DMS53 (cell line): ENCODE results near the gene SPHKAP.
"Not testable (repeated sequence)": the region's sequence is repeated elsewhere in the genome, so short reads cannot be mapped to it uniquely, and the experiment has no call there.

Experiments
- DNase-seq: peaks from one replicate; lab custom pipeline; 2025; lab: John Stamatoyannopoulos, UW

Gene SPHKAP

GRCh38 chr2:228038967-228039366 lies 142.5 kb downstream of the SPHKAP start:
- no peak for DNase-seq

GRCh38 chr2:228037915-228038314 lies 143.6 kb downstream of the SPHKAP start:
- no peak for DNase-seq

DNA sequence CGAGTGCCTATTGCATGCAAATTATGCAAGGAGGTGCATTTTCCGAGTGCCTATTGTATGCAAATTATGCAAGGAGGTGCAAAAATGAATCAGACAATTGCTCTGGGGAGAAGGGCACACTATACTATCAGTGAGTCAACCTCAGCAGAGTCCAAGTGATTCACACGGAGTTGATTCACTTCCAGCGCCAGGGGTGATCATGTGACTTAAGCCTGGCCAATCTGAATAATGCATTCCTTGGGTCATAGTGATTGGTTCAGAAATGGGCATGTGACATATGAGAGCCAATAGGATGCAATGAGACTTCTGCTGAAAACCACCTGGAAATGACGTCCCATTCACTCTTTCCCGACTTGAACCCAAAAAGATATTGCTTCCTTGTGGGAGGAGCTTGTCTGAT lies 157.9 kb downstream of the SPHKAP start:
- DNase-seq = no peak

- no peak for DNase-seq
These were observed 163.2 kb downstream of the SPHKAP start for GRCh38 chr2:228018311-228018710.

GRCh38 chr2:228017784-228018183 lies 163.7 kb downstream of the SPHKAP start:
- peak; percentile 3 for DNase-seq

- no peak for DNase-seq
These were observed 165.1 kb downstream of the SPHKAP start for GRCh38 chr2:228016402-228016801.

DNA sequence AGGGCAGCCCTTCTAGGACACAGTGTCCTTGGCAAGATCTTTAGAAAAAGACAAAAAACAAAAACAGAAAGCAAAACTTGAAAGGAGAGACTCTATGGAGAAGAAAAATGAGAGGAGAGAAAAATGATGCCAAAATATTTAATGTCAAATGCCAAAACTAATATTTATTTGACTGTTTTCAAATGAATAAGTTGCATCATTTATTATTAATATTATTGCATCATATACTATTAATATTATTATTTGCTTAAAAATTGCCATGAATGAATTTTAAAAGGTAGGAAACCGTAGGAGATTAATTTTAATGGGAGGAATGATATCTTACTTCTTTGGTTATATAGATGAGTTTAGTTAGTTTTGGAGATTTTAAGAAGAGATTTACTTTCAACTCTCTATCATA lies 165.7 kb downstream of the SPHKAP start:
- no peak for DNase-seq

GRCh38 chr2:227996366-227996765 lies 185.1 kb downstream of the SPHKAP start:
- DNase-seq = no peak

- no peak for DNase-seq
These were observed 190.6 kb downstream of the SPHKAP start for GRCh38 chr2:227990937-227991336.

DNA sequence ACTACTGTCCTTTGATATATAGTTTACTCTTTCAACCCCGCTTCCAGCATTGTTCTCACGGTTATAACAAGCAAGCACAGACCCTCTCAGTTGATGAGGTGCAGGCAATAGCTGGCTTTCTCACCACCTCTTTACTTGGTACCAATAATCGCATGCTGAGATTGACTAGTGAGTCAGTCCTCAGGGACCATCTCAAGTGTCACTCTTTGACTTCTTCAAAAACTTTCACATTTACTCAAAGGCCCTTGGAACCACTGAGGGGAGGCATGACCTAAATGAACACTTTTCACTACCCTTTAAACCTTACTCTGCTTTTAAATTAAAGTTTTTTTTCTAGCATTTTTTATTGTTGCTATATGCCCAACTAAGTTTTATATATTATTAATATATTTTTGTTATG lies 208.2 kb downstream of the SPHKAP start:
- DNase-seq = no peak

DNA sequence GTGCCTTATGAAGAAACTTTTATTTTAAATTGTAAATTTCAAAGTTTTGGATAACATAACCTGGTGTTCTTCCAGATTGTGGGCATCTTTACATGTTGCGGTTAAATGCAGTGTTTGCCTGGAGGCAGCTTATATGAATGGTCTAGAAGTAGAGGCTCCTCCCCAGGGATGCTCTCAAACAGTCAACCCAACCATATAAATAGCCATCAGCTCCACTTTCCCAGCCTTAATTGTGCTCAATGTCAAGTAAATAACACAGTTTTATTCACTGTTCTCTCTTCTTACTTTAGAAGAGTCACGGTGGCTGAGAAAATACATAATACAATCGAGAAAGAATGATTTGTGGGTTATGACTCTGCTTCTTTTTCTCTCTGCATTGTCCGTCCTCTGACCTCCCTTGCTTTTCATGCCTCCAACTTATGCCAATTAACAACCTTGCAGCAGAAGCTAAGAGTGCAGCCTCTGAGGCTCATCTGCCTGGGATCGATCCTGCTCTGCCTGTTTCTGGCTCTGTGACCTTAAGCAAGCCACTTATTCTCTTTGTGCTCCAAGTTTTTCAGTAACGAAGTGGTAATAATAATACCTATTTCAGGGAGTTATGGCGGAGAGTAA lies 209.8 kb downstream of the SPHKAP start:
- DNase-seq = no peak

DNA sequence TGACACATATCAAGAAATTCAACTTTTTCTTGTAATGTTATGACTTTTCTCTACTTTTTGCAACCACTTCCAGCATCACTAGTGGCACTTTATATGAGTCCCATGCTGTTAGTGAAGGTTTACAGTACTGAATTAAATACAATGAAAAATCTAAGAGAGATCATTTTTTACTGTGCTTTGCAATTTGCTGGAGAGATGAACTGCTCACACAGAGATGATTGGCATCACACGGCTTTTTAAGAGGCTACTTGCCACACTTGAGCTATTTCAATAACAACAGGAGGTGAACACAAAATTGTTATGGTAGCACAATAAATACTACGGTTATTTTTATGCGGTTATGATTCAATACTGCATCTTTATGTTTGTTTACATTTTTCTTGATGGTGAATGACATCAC lies 221.2 kb downstream of the SPHKAP start:
- no peak for DNase-seq

- no peak for DNase-seq
These were observed 238.5 kb downstream of the SPHKAP start for GRCh38 chr2:227942965-227943364.

DNA sequence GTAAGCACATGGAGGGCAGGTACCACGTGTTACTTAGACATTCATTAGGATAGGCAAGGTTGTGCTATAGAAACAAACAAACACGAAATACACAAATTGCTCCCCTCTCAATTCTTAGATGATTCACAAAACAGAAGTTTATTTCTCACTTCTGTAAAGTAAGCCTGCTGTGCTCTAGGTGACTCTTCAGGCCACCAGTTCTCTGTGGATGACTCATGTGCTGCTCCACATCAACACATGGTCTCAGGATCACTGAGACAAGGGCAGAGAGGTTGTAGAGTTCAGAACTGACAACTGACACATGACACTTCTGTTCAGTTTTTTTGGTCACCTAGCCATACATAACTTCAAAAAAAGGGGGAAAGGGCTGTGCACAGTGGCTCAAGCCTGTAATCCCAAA lies 239.5 kb downstream of the SPHKAP start:
- peak; percentile 41 for DNase-seq

DNA sequence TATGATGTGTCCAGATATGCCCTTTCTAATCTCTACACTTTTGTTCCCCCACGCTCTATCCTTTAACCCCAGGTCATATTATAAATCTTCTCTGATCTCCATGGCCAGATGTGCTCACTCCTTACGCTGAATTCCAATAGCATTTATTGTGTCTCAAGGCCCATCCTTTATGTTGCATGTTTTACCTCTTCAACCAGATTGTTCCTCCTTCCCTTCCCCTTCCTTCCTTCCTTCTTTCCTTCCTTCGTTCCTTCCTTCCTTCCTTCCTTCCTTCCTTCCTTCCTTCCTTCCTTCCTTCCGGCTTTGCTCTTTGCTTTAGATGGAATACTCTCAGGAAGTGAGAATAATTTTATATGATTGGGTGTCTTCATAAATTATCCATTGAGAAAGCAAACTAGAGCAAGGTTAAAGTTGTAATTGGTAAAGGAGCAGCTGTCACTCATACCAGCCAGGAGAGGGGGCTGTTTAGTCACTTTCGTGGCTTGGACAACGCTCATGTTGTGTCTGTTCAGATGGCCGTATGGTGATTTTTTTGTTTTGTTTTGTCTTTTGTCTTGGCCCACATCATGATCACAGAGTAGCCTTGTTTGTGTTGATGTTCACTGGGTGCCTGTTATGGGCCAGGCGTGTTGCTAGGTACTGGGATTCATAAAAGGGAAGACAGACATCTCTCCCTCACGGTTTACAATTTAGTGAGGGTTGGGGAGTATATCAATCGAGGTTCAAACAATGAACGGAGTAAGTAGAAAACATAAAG lies 242.0 kb downstream of the SPHKAP start:
- DNase-seq = peak; percentile 67

GRCh38 chr2:227936249-227936648 lies 245.2 kb downstream of the SPHKAP start:
- not testable (repeated sequence) for DNase-seq

- no peak for DNase-seq
These were observed 247.6 kb downstream of the SPHKAP start for GRCh38 chr2:227933884-227934283.

- peak; percentile 5 for DNase-seq
These were observed 249.1 kb downstream of the SPHKAP start for GRCh38 chr2:227932403-227932802.

DNA sequence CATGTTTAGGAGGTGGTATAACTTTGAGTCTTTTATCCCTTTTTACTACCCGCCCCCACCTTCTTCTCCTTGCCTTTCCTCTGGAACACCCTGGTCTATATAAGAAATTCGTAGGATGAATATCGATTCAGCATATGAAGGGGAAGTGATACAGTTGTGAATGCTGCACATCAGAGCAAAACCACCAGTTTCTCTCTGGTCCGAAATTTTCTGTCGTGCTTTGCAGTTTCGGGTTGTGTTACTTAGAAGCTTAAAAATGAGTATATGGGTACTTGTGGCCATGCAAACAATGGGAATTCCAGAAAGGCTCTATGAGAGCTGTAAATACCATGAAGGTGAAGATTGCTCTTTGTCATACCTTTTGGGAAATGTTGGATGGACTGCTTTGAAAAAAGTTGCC lies 249.5 kb downstream of the SPHKAP start:
- DNase-seq = no peak
